B cell (primary cell): ENCODE measurements around the gene SCARB1.

Source experiments
- EZH2 ChIP-seq: IDR thresholded peaks from 2 replicates; pipeline ENCODE4 v1.6.1; 2012; ENCODE audit warnings: borderline replicate concordance, low read depth, mild to moderate bottlenecking, moderate library complexity, low read length; ENCODE audit not compliant: insufficient read depth, poor library complexity, severe bottlenecking
- TF ChIP-seq, protein P1 (sequence below): fragments of 200-600 bp; IDR thresholded peaks from one replicate; pipeline ENCODE4 v1.8.0; 2022; ENCODE audit warnings: antibody characterized with exemption, mild to moderate bottlenecking

DNA sequence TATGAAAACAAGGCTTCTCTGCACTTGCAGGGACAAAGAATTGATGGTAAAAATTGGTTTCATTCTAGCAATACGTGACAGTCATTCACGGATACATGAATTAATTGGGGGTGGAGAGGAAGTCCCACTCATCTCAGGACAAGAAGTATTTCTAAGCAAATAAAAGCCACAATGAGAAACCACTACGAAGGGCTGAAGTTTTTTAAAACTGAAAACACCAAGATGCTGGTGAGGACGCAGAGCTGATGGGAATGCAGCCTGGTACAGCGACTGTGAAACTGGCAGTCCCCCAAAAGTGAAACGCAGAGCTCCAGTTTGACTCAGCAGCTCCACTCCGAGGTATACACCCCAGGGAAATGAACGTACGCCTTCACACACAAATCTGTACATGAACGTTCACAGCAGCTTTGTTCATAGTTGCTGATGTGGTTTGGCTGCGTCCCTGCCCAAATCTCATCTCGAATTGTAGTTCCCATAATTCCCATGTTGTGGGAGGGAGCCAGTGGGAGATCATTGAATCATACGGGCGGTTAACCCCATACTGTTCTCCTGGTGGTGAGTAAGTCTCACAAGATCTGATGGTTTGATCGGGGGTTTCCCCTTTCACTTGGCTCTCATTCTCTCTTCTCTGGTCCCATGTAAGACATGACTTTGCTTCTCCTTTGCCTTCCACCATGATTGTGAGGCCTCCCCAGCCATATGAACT is 89.0 kb downstream of the SCARB1 start:
- TF ChIP-seq EZH2: no peak
- TF ChIP-seq, protein P1, sequence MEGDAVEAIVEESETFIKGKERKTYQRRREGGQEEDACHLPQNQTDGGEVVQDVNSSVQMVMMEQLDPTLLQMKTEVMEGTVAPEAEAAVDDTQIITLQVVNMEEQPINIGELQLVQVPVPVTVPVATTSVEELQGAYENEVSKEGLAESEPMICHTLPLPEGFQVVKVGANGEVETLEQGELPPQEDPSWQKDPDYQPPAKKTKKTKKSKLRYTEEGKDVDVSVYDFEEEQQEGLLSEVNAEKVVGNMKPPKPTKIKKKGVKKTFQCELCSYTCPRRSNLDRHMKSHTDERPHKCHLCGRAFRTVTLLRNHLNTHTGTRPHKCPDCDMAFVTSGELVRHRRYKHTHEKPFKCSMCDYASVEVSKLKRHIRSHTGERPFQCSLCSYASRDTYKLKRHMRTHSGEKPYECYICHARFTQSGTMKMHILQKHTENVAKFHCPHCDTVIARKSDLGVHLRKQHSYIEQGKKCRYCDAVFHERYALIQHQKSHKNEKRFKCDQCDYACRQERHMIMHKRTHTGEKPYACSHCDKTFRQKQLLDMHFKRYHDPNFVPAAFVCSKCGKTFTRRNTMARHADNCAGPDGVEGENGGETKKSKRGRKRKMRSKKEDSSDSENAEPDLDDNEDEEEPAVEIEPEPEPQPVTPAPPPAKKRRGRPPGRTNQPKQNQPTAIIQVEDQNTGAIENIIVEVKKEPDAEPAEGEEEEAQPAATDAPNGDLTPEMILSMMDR: no peak
